ENCODE results near the gene GNAL.

Gene GNAL

DNA sequence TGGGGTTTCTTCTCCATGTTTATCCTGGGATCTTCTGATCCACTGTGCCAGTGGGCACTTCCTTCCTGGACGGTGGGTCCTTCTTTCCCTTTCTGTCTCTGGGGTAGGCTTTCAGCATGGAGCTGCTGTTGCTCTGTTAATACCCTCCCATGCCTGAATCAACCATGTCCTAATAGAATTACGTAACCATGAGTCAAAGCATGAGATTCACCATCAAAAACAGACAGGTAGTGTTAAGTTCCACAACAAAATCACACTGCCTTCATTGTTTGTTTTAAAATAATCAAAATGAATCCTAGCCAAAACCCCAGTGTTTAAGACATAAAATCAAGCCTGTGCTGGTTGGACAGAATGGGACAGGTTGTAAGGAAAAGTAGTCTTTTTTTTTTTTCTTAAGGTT is 37.5 kb downstream of the GNAL start:
- DNase-seq: no peak

DNA sequence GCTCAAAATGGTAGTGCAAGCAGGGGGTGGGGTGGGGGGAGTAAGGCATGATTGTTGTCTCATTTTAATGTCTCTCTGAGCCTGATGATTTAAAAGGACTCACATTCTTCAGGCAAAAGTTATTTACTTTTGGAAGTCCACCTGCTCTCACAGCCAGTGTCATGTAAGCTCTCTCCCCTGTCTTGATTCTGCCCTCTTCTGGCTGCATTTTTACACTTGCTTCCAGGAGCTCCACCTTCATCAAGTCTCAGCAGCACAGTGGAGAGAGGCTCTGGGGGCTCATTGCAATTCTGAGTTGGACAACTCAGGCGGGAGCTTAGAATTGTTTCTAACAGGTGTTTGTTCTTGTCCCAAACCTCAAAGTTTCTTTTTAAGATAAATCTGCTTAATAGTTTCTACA is 39.2 kb downstream of the GNAL start:
- no peak for DNase-seq

DNA sequence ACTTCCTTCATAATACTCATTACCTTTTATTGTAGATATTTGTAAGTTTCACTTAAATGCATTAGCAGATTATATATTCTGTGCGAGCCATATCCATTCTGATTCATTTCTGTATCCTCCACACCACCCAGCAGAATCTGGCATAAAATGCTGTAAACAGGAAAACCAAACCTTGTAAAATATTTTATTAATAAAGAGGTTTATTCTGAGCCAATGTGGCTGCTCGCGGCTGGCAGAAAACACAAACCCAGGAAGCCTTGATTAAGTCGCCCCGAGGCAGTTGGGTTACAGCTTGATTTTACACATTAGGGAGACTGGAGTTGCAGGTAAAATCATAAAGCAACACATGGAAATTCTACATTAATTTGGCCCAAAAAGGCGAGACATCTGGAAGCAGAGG is 40.5 kb downstream of the GNAL start:
- no peak for DNase-seq

DNA sequence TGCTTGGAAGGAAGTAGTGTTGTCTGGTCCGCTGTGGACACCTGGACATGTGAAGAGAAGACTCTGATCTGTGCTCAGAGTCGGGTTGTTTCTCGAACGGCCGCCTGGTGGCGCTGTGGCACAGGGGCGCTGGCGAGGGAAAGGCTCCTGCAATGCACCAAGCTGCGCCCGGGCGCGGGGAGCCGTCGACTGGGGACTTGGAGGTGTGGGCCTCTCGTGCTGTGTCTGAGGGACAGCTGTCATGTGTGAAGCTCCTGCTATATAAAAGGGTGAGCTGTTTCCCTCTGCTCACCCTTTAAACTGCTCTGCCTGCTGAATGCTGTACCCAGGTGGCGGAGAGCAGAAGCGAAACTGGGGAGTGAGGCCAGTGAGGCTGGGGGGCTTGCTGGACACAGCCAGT is 44.0 kb downstream of the GNAL start:
- peak in 11 of 14 donors; percentile 8 to 70 (median 33) for DNase-seq

DNA sequence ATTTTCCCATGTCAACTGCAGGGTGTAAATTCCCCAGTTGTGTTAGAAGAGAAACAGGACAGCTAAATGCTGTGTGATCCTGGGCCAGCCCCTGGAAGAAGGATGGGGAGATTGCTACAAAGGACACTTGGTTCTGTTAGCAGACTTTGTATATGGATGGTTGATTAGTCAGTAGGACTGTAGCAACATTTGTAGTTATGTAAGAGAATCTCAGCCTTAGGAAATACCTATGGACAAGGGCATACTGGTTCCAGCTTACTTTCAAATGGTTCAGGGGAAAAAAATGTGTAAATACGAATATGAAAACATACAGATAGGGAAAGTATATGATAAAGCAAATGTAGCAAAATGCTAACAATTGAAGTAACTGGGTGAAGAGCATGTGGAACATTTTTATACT is 47.6 kb downstream of the GNAL start:
- no peak for DNase-seq

DNA sequence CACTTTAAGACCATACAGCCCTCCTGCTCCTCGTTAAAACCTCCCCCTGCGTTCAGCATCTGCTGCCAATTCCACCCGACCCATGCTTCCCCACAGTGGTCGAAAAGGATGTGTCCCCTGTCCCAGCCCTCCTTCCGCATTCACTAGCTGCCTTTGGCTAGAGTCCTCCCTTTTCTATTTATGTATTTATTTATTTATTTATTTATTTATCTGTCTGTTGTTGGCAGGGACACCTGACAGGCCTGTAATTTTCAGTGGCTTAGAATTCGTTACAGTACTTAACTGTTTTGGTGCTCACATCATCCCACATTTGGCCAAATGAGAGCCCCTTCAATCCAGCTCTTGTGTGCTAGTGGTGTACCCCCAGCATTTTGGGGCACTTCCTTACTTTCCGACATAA is 50.8 kb downstream of the GNAL start:
- DNase-seq: no peak

DNA sequence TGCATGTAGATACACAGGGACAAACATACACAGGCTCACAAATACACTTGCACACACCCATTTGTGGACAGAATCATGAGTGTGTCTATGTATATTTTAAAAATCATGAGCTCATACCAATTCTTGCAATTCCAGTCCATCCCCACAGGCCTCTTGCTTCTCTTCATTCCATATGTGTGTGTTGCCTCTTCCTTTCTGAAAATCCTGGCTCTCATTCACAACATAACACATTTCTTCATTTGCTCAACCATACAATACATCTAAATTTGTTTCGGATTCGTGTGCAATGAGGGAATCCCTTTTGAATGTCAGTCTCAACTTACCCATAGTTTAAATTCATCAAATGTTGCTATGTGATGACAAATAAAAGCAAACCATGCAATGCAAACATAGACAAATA is 51.4 kb downstream of the GNAL start:
- DNase-seq: no peak

DNA sequence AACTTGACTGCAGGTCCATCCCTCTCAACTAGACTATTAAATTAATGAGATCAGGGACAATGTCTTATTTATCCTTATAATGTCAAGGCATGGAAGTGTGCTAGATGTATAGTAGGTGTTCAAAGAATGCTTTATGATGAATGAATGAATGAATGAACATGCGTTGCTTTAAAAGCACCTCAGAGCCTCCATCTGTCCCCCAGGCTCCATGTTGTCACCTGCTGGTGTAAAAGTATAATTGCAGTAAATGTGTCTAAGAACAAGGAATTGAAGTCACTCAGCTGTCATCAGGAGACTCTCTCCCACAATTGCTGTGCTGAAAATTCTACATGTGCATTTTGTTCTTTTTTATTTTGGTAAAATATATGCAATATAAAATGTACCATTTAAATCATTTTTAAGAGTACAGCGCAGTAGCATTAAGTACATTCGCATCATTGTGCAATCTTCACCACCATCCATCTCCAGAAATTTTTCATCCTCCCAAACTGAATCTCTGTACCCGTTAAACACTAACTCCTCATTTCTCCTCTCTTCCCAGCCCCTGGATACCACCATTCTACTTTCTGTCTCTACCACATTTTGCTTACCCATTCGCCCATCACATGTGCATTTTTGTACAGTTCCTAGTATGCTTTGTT is 52.6 kb downstream of the GNAL start:
- no peak for DNase-seq

DNA sequence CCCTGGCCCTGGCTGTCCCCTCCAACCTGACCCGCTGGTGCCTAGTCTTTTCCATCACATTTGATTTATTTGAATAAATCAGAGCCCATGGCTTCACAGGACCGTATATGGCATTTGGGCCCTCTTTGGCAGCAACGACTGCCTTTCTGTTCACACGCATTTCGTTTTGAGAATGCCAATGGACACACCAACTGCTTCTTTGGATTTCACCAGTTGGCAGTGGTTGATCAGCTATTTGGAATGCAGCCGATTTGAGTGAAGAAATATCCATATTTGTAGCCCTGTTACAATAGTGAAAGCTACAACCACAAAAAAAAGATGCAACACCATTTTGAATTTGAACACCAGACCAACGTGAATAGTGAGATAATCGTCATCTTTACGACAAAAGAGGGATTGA is 56.5 kb downstream of the GNAL start:
- no peak for DNase-seq

DNA sequence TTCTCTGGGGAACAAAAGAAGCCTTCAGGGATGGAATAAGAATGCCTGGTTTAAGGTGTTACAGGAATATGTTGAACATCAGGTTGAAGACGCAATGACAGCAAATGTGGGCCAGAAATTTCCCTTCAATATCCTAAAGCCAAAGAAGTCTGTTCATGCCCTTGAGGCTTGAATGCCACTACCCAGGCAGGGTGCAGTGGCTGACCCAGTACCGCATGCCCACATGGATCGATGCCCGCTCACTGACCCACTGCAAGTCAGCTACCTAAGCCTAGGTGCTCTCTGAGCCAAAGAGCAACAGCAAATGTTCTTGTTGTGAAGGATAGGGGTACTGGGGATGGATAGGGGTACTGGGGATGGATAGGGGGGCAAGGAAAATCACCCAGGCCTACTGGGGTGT is 58.2 kb downstream of the GNAL start:
- no peak for DNase-seq

DNA sequence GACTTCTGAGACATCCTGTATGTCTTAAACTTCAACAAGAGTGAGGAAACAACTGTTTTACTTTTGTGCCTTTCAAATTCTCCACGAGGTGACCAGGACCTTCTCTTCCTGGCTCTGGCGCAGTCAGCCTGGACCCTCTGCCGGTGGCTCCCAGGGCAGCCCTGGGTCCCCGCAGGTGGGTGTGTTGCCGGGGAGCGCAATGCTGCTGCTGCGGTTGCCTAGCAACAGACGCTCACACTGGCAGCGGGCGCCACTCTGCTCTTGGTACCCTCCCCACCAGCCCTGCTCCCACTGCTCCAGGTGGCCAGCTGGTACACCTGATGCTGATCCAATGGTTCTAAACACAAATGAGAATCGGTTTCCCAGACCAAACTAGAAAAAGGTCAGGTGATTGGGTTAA is 58.7 kb downstream of the GNAL start:
- DNase-seq: no peak

DNA sequence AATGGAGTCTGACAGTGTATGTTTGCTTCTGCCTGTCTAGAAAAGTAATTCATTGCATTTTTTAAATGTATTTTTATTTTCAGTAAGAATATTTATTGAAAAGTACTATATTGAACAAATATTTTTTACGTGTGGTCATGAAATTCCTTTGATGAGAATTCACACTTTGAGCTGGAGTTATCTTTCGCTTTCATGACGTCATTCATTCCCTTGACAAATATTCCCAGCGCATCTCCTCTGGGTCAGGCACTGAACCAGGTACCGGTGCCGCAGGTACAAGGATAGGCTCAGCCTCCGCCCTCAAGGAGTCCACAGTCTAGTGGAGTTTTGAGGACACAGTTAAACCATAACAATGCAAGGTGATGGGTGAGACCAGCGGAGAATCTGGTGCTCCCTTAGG is 60.2 kb downstream of the GNAL start:
- no peak for DNase-seq

DNA sequence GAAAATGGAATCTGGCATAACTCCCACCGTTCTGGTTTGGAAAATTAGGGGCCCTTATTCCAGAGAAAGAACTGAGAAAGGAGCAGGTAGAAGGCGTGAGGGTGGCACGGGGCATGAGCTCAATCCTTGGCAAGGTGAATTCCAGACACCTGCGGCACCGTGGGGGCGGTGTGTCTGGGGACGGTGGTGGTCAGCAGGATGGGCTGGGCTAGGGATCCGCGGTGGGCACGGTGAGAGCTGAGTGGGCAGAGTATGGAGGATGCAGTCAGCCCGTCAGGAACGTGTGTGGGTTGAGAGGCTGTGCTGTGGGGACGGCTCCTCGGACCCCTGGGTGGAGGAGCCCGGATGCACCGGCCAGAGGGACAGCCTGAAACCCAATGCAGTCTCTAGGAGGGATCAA is 61.1 kb downstream of the GNAL start:
- no peak for DNase-seq

DNA sequence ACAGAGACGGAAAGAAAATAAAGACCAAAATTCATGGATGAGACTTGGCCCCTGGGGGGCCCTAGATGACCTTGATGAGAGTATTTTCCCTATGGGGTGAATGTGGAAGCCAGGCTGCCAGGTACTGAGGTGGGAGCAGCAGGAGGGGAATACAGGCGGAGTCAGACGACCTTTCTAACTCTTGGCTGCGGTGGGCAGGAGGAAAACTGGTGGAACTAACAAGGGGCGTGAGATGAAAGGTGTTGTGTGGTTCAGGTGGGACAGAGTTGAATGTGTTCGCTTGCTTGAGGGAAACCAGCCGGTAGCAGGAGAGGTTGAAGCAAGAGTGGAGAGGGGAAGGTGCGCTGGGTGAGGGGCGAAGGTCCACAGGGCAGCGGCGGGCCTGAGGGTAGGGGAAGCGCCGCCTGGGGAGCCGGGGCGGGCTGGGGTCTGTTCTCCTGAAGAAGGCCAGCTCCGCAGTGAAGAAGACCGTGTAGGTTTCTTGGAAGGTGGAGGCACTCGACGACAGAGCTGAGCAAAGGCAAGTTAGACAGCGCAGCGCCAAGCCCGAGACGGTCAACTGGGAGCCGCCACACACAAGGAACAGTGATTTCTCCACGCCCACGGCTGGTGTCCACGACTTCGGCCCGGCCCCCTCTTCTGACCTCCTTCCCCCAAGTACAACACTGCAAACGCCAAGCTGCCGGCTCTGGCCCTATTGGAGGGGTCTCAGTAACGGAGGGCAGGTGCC is 61.7 kb downstream of the GNAL start:
- DNase-seq: no peak

DNA sequence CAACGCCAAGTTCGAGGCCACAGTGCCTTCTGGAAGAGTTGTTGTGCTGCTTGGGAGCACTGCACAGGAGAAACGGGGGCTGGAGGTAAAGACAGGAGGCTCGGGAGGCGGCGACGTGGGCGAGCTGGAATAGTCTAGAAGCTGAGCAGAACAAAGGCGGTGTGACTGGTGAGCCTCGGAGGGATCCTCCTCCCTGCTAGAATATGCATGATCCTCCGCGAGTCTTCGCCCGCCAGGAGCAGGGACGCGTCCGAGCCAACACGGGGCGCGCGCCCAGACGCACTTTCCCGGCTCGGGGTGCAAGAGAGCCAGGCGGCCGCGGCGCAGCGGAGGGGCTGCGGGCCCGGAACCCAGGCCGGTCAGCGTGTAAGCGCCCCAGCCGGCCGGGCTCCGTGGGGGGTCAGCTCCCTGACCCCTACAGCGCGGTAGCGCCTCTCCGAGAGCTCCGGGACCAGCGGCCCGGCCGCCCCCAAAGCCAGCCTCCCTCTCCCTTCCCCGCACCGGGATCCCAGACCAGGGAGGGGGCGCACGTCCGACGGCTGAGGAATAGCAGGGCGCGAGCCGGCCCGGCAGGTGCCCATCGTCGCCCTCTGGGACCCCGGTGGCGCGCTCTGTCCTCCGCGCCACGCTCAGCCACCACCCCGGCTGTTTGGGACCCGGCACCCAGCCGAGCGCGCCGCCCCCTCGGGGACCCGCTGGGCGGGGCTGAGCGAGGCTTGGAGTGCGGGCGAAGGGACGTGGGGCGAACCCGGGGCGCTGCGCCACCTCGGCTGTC is 62.5 kb downstream of the GNAL start:
- no peak for DNase-seq

DNA sequence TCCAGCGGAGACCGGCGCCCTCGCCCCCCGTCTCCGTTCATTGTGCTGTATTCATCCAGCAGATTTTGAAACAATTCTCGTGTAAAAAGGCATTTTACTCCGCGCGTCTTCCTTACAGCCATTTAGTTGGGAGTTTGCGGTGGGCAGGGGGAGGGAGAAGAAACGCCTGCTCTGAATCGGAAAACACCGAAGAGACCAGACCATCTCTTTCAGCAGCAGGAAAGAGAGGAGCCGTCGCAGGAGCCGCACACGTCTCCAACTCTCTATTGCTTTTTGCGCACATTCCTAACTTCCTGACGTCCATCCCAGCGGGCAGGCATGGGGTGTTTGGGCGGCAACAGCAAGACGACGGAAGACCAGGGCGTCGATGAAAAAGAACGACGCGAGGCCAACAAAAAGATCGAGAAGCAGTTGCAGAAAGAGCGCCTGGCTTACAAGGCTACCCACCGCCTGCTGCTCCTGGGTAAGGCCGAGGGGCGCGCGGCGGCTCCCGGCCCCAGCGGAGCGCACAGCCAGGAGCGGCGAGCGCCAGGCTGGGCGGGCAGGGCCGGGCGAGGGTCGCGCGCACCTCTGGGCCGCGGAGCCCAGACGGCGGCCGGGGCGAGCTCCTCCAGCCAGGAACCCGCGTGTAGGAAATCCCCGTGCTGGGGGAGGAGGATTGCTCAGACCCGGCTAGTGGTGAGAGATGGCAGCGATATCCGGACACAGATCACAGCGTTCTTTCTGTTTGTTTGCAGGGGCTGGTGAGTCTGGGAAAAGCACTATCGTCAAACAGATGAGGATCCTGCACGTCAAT is 63.2 kb downstream of the GNAL start:
- DNase-seq: no peak

DNA sequence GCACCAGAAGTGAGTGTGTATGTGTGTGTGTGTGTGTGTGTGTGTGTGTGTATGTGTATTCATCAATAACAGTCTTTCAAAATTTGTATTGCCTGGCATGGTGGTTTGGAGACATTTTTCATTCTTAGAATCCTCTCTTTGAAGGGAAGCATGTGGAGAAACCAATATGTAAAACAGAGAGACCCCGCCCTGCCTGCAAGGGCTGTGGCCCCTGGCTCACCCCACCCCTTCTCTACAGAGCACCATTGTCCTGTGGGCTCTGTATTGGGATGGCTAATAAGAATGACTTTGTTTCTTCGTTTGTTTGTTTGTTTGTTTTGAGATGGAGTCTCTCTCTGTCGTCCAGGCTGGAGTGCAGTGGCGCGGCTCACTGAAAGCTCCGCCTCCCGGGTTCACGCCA is 65.9 kb downstream of the GNAL start:
- DNase-seq: no peak

DNA sequence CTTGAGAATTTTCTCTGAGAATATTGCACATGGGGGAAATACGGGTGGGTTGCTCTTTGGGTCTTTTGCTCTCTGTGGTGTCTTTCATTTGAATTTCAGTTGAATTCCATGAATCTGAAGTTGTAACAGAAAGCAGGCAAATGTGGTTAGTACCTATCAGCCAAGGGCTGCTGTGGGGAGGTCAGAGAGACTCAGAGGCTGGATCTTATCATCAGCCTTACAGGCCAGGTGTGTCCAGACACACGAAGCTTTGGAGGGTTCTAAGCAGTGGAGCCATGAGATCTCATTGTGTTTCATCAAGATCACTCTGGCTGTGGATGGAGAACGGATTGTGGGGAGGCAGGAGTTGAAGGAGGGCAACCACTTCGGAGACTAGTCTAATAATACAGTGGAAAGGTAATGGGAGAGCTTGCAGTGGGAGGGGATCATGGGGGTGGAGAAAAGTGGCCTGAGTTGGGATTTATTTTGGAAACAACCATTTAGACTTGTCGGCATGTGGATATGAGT is 68.1 kb downstream of the GNAL start:
- DNase-seq: no peak

DNA sequence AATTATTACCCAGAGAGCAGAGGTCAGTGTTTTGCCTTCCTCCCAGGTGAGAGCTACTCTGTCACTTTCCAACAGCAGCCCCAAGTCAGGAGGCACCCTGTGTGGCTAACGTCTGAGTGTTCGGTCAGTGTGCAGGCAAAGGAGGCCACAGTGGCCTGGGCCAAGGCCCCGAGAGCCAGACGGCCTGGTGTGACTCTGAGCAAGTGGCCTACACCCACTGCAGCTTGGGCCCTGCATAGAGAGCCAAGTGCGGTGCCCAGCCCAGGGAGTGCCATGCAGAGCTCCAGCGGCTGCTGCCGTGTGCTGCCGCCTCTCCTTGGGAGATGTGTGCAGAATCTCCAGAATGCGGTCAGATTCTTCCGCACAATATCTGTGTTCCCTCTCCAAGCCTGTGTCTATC is 70.4 kb downstream of the GNAL start:
- DNase-seq: no peak

DNA sequence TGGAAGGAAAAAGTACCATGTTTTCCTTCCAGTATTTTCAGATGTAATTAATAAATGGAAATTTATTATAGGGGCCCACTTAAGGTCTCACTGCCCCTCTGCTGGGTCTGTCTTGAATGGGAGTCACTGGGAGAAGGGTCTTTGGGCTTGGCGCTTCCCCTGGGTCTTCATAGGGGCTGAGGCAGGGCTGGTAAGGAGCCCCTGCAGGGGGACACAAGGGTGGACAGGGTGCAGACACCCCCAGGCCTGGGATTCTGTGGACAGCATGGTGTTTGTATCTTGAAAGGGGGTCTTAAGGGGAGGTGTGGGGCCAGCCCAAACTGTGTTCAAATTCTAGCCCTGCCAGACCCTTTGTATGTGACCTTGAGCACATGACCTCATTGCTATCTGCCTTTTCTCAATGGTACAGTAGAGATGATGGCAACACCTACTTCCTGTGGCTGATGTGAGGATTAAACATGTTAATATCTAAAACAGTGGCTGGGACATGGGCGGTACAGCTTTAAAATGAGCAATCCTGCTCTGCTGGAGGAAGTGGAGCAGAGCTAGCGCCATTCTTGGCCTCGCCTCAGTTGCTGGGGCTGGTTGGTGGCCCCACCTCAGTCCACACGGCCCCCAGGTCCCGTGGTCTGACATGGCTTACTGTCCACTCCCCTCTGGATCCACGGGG is 71.6 kb downstream of the GNAL start:
- no peak for DNase-seq

DNA sequence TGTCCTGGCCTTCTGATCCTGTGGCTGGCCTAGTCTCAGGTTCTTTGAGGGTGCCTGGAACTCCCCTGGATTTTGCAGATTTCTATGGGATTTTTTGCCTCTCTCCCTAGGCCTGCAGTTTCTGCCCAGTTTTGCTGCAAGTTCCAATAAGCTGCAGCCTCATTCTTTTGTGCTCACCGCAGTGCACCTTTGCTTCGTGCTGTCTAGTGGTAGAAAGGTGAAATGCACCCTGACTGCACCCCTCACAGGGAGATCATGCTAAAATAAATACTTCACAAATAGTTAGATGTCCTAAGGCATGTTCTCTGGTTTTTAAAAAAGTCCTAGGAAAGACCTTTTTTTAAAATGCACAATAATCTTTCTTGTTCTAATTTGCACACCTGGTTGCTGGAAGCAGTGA is 72.5 kb downstream of the GNAL start:
- no peak for DNase-seq

DNA sequence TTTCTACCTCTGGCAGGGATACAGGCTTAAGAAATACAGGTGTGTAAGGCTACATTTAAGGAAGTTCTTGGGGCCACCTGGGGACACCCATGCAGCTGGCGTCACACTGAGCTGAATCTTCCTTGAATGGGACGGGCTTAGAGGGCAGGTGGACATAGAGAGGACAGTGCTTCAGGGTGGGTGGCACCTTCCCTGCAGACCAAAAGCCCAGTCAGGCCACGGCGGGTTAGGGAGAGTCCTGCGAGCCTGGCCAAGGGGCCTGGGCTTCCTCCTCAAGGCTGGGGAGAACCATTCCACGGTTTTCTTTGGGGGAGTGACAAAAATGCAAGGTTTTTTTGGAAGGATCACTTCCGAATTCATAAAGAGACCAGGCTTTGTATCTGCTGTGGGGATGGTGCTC is 73.4 kb downstream of the GNAL start:
- DNase-seq: no peak
